HG02870 (cell line): Measurements from ENCODE around the gene SLC22A31.
"Not testable (repeated sequence)": the region's sequence is repeated elsewhere in the genome, so short reads cannot be mapped to it uniquely, and the experiment has no call there.

Experiments
- ATAC-seq: cut with Tn5 transposase; IDR thresholded peaks from one replicate; pipeline ENCODE4 v1.9.1; 2021; ENCODE audit warnings: mild to moderate bottlenecking, moderate library complexity; ENCODE audit not compliant: unreplicated experiment

The SLC22A31 gene

DNA sequence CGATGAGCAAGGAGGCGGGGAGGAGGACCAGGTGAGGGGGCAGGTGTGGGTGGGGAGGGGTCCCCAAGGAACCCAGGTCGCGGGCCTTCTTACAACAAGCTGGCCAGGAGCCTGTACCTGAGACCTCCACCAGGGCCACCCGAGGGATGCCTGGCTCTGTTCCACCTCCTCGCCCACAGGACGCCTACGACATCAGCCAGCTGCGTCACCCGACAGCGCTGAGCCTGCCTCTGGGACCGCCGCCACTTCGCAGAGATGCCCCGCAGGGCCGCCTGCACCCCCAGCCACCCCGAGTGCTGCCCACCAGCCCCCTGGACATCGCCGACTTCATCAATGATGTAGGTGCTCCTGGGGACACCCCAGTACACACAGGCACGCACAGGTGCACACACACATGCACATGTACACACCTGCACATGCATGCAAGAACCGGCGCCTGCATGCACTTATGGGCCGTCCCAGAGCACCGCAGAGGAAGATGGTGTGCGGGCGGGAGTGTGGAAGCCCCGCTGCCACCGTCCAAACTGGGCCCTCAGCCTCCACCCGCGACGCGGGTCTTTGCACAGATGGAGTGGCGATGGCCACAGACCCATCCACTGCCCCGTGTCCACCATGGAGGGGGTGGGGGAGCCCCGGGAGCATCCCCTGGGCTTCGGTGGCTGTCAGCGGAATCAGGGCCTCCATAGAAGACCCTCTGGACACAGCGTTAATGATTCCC lies 6.6 kb downstream of the SLC22A31 start:
- ATAC-seq, result no peak

DNA sequence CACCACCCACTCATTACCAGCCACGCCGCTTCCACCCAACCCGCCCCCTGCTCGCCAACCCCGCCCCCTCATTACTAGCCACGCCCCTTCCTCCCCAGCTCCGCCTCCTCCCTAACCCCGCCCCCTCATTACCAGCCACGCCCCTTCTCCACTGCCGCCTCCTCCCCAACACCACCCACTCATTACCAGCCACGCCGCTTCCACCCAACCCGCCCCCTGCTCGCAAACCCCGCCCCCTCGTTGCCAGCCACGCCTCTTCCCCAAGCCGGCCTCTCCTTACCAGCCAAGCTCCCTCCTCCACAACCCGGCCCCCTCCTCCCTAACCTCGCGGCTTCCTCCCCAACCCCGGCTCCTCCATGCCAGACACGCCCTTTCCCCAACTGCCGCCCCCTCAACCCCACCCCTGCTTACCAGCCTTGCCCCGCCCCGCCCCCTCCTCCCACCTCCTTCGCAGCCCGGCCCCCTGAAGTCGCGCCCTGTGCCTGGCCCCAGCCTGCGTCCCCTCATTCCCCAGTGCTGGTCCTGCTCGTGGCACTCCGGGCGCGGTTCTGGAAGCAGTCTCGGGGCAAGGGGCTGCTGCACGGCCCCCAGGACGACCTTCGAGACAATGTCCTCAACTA lies 7.3 kb downstream of the SLC22A31 start:
- no peak for ATAC-seq

DNA sequence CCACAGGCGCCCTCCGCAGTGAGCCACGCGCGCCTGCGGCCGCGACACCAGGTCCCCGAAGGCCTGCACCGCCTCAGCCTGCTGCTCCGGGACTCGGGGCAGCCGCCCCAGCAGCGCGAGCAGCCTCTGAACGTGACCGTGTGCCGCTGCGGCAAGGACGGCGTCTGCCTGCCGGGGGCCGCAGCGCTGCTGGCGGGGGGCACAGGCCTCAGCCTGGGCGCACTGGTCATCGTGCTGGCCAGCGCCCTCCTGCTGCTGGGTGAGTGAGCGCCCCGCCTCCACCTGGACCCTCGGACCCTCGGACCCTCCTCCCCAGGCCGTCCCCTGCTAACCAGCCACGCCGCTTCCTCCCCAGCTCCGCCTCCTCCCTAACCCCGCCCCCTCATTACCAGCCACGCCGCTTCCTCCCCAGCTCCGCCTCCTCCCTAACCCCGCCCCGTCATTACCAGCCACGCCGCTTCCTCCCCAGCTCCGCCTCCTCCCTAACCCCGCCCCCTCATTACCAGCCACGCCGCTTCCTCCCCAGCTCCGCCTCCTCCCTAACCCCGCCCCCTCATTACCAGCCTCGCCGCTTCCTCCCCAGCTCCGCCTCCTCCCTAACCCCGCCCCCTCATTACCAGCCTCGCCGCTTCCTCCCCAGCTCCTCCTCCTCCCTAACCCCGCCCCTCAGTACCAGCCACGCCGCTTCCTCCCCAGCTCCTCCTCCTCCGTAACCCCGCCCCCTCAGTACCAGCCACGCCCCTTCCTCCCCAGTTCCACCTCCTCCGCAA lies 8.0 kb downstream of the SLC22A31 start:
- ATAC-seq, result not testable (repeated sequence)

DNA sequence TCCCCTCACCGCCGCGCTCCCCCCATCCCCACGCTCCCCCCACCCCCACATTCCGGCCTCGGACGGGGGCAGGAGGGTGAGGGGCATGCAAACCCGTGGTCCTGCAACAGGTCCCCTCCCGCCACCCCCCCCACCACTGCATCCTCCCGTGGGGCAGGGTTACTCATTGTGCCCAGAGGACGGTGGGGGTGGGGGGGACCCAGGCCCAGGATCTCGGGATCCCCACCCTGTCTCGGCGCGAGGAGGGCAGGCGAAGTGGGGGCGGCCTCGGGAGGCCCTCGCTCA lies 8.5 kb downstream of the SLC22A31 start:
- ATAC-seq, result no peak

DNA sequence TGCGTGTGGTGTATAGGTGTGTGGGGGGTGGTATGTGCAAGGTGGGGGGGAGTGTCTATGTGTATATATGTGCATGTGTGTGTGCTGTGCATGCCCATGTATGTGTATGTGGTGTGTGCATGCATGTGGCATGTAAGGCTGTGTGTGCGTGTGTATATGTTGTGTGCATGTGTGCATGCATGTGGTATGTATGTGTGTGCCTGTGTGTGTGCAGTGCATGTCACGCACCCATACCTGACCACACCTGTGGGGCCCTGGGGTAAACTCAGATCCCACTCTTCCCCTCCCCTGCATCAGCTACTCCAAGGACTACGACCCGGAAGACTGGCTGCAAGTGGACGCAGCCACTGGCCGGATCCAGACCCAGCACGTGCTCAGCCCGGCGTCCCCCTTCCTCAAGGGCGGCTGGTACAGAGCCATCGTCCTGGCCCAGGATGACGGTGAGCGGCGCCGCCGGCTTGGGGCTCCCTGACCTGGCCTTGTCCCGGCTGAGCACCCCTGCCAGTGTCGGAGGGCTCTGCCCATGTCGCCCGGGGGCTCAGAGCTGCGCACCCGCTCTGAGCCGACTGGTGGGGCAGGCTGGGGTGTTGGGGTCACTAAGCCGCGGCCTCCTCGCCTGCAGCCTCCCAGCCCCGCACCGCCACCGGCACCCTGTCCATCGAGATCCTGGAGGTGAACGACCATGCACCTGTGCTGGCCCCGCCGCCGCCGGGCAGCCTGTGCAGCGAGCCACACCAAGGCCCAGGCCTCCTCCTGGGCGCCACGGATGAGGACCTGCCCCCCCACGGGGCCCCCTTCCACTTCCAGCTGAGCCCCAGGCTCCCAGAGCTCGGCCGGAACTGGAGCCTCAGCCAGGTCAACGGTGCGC lies 9.1 kb downstream of the SLC22A31 start:
- ATAC-seq, result no peak

DNA sequence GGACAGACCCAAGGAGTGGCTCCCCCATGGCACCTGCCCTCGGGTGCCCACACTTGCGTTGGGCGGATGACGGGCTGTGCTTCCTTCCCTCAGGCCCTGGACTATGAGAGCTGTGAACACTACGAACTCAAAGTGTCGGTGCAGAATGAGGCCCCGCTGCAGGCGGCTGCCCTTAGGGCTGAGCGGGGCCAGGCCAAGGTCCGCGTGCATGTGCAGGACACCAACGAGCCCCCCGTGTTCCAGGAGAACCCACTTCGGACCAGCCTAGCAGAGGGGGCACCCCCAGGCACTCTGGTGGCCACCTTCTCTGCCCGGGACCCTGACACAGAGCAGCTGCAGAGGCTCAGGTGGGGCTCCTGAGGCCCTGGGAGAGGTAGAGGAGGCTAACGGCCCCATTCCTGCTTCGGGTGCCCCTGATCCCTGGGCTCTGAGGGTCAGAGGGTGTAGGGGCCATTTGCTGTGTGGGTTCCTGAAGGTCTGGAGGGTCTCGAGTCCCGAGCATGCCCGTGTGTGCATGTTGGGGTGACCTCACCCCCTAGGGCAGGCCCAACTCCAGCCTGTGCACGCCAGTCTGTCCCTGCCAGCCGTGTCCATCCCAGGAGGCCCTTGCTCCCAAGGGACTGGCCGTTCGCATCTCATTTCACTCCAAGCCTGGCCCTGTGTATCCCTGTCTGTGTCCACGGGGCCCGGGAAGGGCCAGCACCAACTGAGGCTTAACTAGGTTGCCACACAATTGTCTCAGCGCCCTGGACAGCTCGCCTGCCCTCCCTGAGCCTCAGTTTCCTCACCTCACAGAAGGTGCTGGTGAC lies 10.0 kb downstream of the SLC22A31 start:
- no peak for ATAC-seq

DNA sequence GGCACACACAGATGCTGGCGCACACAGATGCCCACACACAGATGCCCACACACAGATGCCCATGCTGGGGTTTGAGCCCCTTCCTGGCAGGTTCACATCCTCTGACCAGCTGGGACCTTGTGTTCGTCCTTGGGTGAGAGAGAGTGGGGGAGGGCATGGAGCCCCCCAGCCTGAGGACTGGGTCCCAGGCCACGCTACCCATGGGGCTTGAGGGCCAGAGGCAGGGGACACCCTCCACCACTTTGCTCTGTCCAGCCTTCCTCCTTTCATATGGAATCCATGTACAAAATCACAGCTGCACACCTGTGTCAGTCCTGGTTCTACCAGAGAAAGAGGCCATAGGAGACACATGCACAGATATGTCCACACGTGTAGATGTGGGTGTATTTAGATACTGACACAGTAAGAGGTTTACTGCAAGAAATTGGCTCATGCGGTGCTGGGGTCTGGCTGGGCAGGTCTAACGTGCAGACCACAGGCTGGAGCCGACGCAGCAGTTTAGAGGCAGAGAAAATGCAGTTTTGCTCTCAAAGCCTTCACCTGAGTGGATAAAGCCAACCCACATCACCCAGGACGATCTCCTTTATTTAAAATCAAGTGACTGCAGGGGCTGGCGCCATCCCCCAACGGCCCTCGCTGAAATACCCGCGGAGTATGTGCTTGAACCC lies 10.8 kb downstream of the SLC22A31 start:
- no peak for ATAC-seq

DNA sequence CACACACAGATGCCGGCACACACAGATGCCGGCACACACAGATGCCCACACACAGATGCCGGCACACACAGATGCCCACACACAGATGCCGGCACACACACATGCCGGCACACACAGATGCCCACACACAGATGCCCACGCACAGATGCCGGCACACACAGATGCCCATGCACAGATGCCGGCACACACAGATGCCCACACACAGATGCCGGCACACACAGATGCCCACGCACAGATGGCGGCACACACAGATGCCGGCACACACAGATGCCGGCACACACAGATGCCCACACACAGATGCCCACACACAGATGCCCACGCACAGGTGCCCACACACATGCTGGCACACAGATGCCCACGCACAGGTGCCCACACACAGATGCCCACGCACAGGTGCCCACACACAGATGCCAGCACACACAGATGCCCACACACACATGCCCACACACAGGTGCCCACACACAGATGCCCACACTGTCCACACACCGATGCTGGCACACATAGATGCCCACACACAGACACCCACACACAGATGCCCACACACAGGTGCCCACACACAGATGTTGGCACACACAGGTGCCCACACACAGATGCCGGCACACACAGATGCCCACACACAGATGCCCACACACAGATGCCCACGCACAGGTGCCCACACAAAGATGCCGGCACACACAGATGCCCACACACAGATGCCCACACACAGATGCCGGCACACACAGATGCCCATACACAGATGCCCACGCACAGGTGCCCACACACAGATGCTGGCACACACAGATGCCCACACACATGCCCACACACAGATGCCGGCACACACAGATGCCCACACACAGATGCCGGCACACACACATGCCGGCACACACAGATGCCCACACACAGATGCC lies 11.6 kb downstream of the SLC22A31 start:
- not testable (repeated sequence) for ATAC-seq

DNA sequence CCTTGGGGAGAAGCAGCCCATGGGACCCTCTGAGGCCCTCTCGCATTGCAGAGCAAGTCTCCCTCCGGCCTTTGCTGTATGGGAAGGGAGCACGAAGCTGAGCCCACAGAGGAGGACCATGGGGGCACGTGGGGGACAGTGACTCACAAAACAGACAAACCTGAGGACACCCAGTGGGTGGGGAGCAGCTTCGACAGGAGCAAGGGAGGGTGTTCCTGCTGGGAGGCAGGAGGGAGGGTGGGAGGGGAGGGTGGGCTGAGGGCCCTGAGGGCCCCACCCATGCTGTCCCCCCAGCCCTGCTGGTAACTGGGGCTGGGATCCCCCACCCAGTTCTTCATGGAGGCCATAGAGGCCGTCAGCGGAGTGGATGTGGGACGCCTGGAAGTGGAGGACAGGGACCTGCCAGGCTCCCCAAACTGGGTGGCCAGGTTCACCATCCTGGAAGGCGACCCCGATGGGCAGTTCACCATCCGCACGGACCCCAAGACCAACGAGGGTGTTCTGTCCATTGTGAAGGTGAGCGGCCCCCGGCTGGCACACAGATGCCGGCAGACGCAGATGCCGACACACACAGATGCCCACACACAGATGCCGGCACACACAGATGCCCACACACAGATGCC lies 12.5 kb downstream of the SLC22A31 start:
- no peak for ATAC-seq

DNA sequence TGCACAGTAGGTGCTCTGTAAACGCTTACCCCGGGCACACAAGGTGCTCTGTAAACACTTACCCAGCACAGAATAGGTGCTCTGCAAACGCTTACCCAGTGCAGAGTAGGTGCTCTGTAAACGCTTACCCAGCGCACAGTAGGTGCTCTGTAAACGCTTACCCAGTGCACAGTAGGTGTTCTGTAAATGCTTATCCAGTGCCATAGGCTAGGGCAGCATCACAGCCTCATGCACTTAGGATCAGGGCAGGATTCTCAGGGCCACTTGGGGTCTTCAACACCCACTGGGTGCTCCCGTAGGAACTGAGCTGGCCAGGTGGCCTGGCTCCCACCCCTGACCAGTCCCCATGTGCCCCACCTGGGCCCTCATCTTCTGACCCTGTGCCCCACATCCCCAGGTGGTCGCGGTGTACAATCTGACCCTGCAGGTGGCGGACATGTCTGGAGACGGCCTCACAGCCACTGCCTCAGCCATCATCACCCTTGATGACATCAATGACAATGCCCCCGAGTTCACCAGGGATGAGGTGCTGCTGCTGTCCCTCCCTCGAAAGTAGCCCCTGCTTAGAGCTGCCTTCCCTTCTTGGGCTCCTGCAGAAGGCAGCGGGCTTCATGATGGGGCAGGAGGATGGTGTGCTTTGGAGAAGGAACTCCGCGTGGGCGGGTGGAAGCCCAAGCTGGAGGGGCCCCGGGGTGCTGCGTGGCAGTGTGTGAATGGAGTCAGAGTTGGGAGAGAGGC lies 13.1 kb downstream of the SLC22A31 start:
- no peak for ATAC-seq

DNA sequence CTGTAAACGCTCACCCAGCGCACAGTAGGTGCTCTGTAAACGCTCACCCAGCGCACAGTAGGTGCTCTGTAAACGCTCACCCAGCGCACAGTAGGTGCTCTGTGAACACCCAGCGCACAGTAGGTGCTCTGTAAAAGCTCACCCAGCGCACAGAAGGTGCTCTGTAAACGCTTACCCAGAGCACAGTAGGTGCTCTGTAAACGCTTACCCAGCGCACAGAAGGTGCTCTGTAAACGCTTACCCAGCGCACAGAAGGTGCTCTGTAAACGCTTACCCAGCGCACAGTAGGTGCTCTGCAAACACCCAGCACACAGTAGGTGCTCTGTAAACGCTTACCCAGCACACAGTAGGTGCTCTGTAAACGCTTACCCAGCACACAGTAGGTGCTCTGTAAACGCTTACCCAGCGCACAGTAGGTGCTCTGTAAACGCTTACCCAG lies 13.7 kb downstream of the SLC22A31 start:
- not testable (repeated sequence) for ATAC-seq

DNA sequence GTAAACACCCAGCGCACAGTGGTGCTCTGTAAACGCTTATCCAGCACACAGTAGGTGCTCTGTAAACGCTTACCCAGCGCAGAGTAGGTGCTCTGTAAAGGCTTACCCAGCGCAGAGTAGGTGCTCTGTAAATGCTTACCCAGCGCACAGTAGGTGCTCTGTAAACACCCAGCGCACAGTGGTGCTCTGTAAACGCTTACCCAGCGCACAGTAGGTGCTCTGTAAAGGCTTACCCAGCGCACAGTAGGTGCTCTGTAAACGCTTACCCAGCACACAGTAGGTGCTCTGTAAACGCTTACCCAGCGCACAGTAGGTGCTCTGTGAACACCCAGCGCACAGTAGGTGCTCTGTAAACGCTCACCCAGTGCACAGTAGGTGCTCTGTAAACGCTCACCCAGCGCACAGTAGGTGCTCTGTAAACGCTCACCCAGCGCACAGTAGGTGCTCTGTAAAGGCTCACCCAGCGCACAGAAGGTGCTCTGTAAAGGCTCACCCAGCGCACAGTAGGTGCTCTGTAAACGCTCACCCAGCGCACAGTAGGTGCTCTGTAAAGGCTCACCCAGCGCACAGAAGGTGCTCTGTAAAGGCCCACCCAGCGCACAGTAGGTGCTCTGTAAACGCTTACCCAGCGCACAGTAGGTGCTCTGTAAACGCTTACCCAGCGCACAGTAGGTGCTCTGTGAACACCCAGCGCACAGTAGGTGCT lies 14.3 kb downstream of the SLC22A31 start:
- ATAC-seq, result not testable (repeated sequence)

DNA sequence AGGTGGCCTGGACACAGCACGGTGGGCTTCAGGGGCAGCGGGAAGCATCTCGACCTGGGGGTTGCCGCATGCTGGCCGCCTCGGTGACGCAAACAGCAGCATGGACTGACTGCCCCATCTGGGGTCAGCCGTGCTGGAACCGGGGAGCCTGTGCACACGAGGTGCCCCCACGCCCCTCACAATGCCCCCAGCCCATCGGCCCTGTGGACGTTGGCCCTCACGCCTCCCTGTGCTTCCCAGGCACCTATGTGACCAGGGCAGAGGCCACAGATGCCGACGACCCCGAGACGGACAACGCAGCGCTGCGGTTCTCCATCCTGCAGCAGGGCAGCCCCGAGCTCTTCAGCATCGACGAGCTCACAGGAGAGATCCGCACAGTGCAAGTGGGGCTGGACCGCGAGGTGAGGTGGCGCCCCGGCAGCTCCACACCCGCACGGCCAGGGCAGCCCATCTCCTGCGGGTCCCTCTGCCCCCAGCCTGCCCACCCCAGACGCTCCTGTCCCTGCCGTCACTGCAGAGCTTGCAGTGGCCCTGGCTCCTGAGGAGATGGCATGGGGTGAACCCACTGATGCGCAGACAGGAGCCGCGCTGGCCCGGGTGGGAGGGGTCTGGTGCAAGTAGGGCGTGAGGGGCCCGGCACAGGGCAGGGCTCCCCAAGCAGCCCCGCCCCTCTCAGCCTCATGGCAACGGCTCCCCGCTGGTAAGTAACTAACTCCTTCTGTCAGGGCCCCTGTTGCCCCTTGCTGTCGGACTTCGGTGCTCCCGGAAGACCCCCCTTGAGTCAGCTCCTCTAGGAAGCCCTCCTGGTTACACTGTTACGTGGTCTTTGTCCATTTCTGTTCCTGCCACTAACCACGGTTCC lies 15.2 kb downstream of the SLC22A31 start:
- no peak for ATAC-seq

DNA sequence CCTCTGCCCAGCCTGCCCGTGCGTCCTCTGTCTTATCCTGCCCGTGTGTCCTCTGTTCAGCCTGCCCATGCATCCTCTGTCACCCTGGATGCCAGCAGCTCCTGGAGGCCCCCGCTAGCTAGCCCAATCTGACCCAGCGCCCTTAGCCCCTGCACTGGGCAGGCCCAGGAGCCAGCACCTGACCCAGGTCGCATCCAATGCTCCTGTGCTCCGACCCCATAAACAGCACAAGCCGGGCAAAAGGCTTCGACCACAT lies 15.7 kb downstream of the SLC22A31 start:
- ATAC-seq, result no peak

DNA sequence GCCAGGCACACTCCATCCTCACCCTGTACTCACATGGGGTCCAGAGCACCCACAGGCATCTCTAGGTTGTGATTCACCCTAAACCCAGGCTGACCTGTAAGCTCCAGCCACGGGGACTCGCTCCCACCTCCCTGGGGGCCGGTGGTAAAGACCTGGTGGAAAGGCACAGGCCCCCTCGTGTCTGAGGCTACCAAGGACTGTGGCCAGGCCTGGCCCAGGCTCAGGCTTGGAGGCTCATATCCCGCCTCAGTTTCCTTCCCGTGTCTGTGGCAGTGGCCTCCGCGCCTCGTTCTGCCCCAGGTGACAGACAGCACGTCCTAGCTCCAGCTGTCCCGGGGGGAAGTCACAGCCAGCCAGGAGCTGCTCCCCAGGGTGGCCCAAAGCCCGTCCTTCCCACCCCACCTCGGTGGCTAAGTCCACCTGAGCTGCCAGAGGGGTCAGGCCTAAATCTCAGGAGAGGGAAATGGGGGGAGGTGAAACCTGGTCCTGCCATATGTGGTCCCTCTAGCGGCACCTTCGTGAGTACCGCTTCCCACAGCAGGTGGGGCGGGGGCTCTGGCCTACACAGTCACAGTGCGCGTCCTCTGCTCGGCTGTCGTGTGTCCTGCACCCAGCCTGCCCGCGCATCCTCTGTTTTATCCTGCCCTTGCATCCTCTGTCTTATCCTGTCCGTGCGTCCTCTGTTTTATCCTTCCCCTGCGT lies 16.2 kb downstream of the SLC22A31 start:
- no peak for ATAC-seq

DNA sequence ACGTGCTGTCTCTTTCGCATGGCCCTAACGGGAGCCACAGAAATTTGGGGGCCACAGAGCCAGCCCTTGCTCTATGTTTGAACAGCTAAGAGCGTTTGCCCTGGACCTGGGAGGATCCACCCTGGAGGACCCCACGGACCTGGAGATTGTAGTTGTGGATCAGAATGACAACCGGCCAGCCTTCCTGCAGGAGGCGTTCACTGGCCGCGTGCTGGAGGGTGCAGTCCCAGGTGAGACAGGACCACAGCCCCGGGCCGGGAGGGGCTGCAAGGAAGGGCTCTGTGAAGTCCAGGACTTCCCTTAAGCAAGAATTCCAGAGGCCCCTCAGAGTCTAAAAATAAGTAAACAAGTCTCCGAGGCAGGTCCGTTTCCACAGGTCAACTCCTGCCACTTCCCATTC lies 16.9 kb downstream of the SLC22A31 start:
- ATAC-seq, result no peak
